HK-2 (cell line): ENCODE measurements around the gene PCP4.
"Not testable (repeated sequence)": the region's sequence is repeated elsewhere in the genome, so short reads cannot be mapped to it uniquely, and the experiment has no call there.

ENCODE experiments used
- DNase-seq: peaks from one replicate; pipeline ENCODE4 v3.0.0-alpha.2; 2018; ENCODE audit not compliant: unreplicated experiment

The PCP4 gene

DNA sequence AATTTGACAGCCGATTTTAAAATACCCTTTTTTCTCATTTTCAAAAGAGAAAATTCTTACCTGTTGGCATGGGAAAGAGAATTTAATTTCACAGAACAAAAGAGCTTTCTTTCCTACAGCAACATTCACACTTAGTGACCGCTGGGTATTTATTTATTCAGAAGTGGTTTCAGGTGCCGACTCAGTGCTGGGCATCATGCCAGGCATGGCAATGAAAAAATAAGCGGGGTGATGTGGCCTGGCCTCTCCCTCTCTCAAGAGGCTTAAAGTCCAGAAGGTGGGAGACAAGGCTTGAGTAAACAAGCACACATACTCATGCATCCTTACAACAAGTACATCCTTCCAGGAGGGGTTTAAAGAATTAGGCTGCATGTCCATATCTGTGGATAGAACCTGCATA lies 4.1 kb upstream of the PCP4 start:
- peak; percentile 50 for DNase-seq

GRCh38 chr21:39866093-39866492 lies 1.1 kb upstream of the PCP4 start:
- no peak for DNase-seq

DNA sequence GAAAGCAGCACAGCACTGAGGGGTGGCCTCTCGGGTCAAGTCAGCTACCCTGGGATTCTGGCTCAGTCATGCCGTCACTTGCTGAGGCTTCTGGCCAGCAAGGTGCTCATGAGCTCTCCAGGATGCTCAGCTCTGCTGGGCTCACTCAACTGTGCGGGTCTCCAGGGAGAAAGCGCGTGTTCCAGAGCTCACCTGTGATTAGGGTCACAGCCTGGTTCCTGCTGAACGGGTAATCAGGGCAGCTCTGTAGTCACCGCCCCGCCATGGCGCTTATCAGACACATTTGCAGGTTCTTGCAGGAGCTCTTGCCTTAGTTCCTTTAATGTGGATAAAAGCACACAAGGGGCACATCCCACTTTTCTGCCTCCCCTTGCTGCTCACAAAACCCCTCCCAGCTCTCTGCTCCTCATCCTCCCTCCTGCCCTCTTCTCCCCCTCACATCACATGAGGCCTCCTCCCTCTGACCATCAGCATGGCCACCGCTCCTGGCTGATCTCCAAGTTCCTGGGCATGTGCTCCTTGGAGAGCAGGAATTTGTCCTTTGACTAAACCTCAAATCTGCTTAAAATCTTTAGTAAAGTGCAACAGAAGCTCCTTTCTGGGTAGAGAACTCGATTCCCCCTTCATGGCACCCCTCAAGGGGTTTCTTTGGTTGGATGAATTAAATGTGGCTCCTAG lies 2.0 kb downstream of the PCP4 start:
- DNase-seq = no peak

DNA sequence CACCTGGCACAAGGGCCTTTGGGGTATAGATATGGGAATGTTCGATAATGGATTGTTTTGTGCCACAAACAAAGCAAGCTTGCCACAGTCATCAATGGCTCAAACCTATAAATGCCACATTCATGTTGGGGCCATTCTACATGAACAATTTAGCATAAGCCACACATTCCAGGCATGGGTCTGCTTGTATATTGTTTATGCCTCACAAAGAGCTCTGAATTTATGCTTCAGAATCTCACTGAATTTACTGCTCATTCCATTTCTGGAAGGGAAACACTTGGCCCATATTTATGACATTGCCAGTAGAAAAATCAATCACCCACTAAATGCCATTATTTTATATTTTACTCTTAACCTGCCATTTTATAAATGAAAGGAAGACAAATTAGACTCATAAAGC lies 6.4 kb downstream of the PCP4 start:
- DNase-seq = no peak

DNA sequence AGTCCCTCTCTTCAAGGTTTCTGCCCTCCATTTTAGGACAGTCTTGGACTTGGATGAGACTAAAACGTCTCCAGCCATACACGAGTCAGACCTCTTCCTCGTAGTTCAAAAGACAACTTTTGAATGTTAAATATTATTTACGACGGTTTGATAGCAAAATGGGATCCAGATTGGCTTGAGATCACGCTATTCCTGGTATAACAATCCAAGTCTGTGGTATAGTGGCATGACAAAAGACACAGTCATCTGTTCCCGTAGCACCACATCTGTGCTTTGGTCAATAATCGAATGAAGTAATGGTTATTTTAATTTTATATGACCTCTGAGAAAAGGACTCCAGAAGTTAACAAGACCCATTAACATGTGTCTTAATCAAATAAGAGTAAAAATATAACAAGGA lies 7.0 kb downstream of the PCP4 start:
- no peak for DNase-seq

- DNase-seq = no peak
Observed at GRCh38 chr21:39874759-39875158, 7.5 kb downstream of the PCP4 start.

DNA sequence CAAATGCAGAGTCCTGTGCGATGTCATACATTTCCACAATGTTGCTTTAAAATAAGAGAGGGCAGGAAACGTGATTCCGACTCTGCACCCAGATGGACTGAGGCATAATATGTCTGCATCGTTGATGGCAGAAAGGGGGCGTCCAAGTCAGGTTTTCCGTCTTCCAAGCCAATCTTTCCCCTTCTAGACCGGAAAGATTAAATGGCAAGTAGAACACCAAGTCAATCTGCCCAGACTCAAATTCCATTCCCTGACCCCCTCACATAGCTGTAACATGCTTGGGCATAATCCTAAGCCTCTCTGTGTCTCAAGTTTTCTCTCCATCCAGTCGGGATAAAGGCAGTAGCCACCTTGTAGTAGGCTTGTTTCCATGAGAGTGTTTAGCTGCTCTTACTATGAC lies 14.4 kb downstream of the PCP4 start:
- DNase-seq = no peak

DNA sequence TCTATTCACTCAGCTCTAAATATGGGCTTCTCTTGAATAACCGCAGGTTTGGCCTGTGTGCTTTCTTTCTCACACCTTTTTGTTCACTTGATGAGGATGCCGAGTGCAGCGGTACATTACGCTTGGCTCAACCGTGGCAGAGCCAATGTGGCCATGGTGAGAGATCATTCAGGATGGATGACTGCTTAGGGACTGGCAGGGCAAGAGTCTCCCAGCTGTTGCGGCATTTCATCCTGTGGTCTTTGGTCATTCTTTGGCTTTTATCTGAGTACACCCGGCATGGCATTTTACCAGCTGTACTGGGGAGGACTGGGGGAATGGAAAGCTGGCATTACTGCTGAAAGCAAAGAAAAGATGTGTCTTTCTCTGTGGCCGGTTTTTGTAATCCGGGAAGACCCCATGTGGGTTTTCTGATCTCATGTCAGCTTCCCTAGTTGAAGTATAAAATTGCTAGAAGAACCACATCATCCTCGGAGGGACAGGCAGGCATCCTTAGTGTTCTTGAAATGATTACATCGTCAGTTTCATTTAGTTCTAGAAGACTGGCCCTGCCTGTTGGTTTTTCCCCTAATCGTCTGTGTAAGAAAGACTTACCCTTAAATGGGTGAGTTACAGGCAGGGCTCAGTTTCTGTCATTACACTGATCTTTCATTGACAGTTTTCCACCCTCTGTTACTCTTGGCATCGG lies 15.1 kb downstream of the PCP4 start:
- DNase-seq = no peak

- DNase-seq = no peak
Observed at GRCh38 chr21:39882839-39883195, 15.6 kb downstream of the PCP4 start.

GRCh38 chr21:39885119-39885848 lies 18.0 kb downstream of the PCP4 start:
- no peak for DNase-seq

DNA sequence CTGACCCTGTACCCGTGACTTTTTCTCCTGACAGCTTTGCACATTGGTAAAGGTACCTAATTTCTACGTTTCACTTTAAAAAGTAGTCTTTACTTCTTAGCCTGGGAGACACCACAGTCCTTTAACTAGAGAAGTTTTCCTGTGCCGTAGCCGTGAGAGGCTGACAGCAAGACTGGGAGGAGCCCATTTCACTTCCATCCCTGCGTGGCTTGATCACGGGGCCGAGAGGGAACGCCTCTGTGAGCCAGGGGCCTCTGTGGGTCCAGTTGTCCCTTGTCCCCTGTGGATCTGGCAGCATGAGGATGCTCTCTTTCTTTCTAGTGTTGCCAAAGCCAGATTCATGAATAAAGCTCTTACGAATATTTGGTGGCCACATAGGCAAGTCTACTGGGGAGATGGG lies 21.6 kb downstream of the PCP4 start:
- DNase-seq = no peak

- no peak for DNase-seq
Observed at GRCh38 chr21:39891111-39891510, 23.9 kb downstream of the PCP4 start.

- not testable (repeated sequence) for DNase-seq
Observed at GRCh38 chr21:39891863-39892262, 24.6 kb downstream of the PCP4 start.

- no peak for DNase-seq
Observed at GRCh38 chr21:39900491-39900890, 33.3 kb downstream of the PCP4 start.

DNA sequence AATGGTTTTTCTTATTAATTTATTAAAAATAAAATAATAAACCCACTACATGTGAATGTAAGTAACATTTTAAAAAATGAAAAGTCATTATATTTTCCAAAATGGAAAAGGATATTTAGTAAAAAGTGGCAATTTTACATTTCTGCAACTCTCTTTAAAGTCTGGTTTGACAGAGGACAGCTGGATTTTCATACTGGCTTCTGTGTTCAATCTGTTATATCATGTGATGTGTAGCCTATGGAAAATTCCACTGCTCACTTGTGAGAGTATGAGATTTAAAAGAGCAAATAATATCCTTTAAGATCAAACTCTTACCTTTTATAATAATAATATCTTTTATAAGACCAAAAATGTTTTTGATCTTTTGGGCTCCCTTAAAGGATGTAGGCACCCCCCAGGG lies 33.7 kb downstream of the PCP4 start:
- no peak for DNase-seq

DNA sequence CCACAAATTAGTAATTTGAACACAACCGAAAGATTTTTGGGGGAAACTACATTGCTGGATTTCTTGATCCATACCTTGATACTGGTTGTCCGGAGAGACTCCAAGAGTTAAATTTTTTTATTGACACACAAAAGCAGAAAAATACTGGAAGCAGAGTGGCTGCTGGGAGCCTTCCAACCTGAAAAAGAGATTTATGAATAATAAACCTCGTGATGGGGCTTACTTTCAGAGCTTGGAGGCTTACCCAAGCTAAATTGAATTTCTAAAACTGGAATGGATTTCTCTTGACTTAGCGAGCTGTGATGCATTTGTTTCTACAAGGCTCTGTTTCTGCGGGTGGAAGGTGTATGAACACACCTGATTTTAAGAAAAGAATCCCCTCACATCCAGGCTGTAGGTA lies 35.7 kb downstream of the PCP4 start:
- DNase-seq = no peak

DNA sequence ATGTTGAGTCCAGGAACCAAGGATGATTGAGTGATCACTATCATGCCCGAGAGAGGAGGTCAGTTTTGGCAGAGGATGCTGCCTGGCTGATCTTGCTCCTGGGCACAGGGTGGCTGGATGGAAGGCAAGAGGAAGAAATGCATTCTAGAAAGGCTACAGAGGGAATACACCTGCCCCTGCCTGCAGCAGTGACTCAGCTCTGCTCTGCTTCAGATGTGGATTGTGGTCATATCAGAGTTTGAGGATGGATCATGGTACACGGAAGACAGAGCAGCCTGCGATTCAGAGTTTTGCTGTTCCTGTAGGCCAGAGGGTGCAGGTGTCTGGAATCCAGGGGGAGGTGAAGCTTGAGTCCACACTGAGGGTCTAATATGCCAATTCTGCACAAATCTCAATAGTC lies 37.2 kb downstream of the PCP4 start:
- DNase-seq = no peak

DNA sequence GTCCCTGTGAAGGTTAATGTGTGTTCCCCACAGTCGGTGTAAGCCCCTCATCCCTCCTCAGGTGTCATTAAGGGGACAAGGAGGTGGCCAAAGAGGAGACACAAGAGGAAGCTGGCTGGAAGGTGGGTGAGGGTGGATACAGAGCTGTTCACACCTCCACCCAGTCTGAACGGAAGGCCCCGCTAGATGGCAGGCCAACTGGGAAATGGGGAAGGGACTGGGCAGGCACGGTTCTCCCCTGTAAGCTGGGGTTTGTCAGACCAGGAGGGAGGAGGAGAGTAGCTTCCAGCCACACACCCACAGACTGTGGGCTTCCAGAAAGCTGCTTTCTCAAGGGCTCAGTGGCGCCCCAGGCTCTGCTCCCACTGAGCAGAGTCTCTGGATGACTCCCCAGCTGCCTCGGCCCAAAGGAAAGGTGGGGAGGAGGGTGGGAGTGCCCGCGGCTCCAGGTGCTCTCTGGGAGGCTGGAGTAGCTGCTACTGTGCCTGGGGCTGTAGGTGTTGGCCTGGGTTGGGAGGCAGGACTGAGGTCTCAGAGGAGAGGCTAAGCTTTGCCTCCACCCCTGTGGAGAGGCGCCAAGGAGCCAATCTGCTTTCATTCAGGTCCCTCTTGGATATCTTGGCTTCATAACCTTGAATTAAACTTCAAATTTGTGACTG lies 41.2 kb downstream of the PCP4 start:
- no peak for DNase-seq

- no peak for DNase-seq
Observed at GRCh38 chr21:39911286-39912199, 44.3 kb downstream of the PCP4 start.

DNA sequence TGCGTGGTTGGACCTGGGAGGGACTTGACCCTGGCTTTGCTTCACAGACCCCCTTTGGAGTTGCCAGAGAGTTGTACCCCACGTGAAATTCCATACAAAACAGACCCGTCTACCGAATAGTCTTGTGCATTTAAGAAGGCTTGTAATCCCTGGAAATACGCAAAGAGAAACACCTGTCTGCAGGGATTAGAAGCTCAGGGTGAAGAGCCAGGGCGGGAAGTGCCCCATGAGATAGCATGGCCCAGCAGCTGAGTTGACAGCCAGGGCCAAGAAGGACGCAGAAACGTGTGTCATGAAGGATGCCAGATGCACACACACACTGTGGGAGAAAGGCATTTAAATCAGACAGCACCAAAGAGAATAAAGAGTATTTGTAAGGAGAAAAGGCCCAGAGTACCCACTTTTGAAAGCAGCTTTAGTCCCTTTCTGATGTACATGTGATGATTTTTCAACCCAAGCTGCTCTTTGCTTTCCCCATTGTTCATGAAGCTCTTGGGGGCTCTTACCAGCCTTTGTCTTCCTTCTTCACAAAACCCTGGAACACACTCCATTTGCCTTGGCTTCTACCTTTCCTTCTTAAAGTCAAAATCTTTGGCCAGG lies 46.6 kb downstream of the PCP4 start:
- DNase-seq = no peak

GRCh38 chr21:39915881-39916280 lies 48.6 kb downstream of the PCP4 start:
- DNase-seq = no peak
